ENCODE results near the gene GABARAPL2.
"Not testable (repeated sequence)": the region's sequence is repeated elsewhere in the genome, so short reads cannot be mapped to it uniquely, and the experiment has no call there.

GRCh38 chr16:75591927-75592326, 25.7 kb downstream of the GABARAPL2 start:
- not testable (repeated sequence) for TF ChIP-seq FOXM1 (IDR thresholded peaks at IDR 0.05; ENCODE audit: borderline replicate concordance); NFRKB (IDR thresholded peaks at IDR 0.05); ELF4 (IDR thresholded peaks at IDR 0.05); BHLHE40 (IDR thresholded peaks at IDR 0.05; ENCODE audit: borderline replicate concordance); HDGF (IDR thresholded peaks at IDR 0.05; ENCODE audit: borderline replicate concordance)

All from HEK293T (cell line).